CD8-positive, alpha-beta memory T cell (primary cell): Measurements from ENCODE around the gene IQCH. TPM values are rescaled to one million over a fixed set of nuclear protein-coding genes. Genes with fewer than 3 reads are reported as not detected.
A peak's percentile ranks its signal among the peaks of the same experiment; 100 is the strongest.

ENCODE experiments used
- CTCF ChIA-PET: fragments of 350-600 bp; sonication (Branson Sonifier 250); formaldehyde crosslinking; loops from one replicate; lab custom pipeline; 2021; ENCODE audit warnings: antibody characterized with exemption; lab: Charles Lee
- POLR2A ChIA-PET: fragments of 350-600 bp; sonication (Branson Sonifier 250); formaldehyde crosslinking; loops from one replicate; lab custom pipeline; 2021; ENCODE audit warnings: antibody characterized with exemption; lab: Charles Lee
- DNase-seq, 5 donors: peaks; one replicate each; pipeline versions ENCODE4 v3.0.0 to v3.0.0-alpha.2; 2020 to 2022; ENCODE audit warnings: mixed read lengths in 1 of 5
- H3K27ac ChIP-seq: one replicate; pipeline ENCODE4 v1.7.0; 2013; ENCODE audit warnings: low read depth, mild to moderate bottlenecking, low read length, moderate library complexity
- H3K27me3 ChIP-seq: 2 replicates; pipeline ENCODE4 v1.7.0; 2013; ENCODE audit warnings: low read length, mild to moderate bottlenecking; ENCODE audit not compliant: insufficient read depth, poor library complexity, severe bottlenecking
- H3K36me3 ChIP-seq: 2 replicates; pipeline ENCODE4 v1.7.0; 2013; ENCODE audit warnings: mild to moderate bottlenecking, low read length, moderate library complexity; ENCODE audit not compliant: insufficient read depth
- H3K4me1 ChIP-seq: 2 replicates; pipeline ENCODE4 v1.7.0; 2013; ENCODE audit warnings: mild to moderate bottlenecking, low read length, moderate library complexity; ENCODE audit not compliant: insufficient read depth
- H3K4me3 ChIP-seq: 2 replicates; pipeline ENCODE4 v1.7.0; 2013; ENCODE audit warnings: mild to moderate bottlenecking, low read length
- H3K9me3 ChIP-seq: 2 replicates; pipeline ENCODE4 v1.7.0; 2013; ENCODE audit warnings: mild to moderate bottlenecking, low read length
- H3K27ac Mint-ChIP-seq, 8 donors: one replicate each; pipeline ENCODE4 v1.8.0; 2020 to 2021; ENCODE audit warnings: mixed read lengths in 8 of 8, mild to moderate bottlenecking in 6 of 8, inconsistent platforms in 3 of 8, moderate library complexity in 3 of 8
- H3K27me3 Mint-ChIP-seq, 2 donors: one replicate each; pipeline ENCODE4 v1.8.0; 2020 to 2021; ENCODE audit warnings: mixed read lengths in 2 of 2, mild to moderate bottlenecking in 1 of 2, moderate library complexity in 1 of 2
- H3K36me3 Mint-ChIP-seq, 3 donors: one replicate each; pipeline ENCODE4 v1.8.0; 2020 to 2021; ENCODE audit warnings: mixed read lengths in 3 of 3, inconsistent platforms in 1 of 3, mild to moderate bottlenecking in 1 of 3
- H3K4me1 Mint-ChIP-seq, 3 donors: one replicate each; pipeline ENCODE4 v1.8.0; 2020 to 2021; ENCODE audit warnings: mixed read lengths in 3 of 3, inconsistent platforms in 1 of 3, mild to moderate bottlenecking in 1 of 3
- H3K4me3 Mint-ChIP-seq, 7 donors: one replicate each; pipeline ENCODE4 v1.8.0; 2020 to 2021; ENCODE audit warnings: mixed read lengths in 7 of 7, mild to moderate bottlenecking in 6 of 7, moderate library complexity in 4 of 7, inconsistent platforms in 2 of 7
- H3K9me3 Mint-ChIP-seq, 5 donors: one replicate each; pipeline ENCODE4 v1.8.0; 2020 to 2022; ENCODE audit warnings: mixed read lengths in 5 of 5, mild to moderate bottlenecking in 3 of 5, moderate library complexity in 2 of 5, inconsistent platforms in 1 of 5
- polyA plus RNA-seq: library from polyadenylated mRNA; unstranded; fragments of 300-500 nt; fragmentation: Illumina TruSeq; gene quantifications from one replicate; pipeline ENCODE4 v1.2.3, GENCODE V29; 2021
- total RNA-seq, 2 experiments: library from RNA; stranded (reverse); gene quantifications; one replicate each; pipeline ENCODE4 v1.2.3, GENCODE V29; 2021

Gene IQCH
- total and polyA plus RNA-seq, 3 experiments from 2014 or later = 0.52 to 1.3 (median 1.0) TPM

DNA sequence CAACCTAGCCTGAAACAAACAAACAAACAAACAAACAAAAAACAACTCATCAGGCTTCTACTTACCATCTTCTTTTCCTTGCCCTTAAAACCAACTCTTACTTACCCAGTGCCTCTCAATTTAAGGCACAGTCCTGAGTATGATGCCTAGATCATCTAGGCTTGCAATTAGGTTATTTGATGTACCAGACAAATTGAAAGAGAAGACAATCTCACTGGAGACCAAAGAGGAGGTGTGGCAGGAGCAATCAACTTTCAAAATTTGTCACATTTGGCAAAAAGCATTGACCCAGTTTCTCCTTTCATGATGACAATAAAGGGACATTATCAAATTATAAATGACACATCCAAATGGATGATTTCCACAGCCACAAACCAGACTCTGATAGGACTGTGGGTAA lies 36.2 kb upstream of the IQCH start:
- Histone ChIP-seq H3K27ac (no peak overlapping the region), H3K4me3 (no peak overlapping the region), H3K27me3 (no peaks in the 10 kb centered on the region), H3K36me3 (peaks cover 5% of the 10 kb centered on the region), H3K9me3 (no peaks in the 10 kb centered on the region), H3K4me1 (no peaks in the 10 kb centered on the region)
- Mint-ChIP-seq H3K27me3 (no peaks in the 10 kb centered on the region), H3K9me3 (no peaks in the 10 kb centered on the region), H3K36me3 (peaks cover 4 to 41% (median 26%) of the 10 kb centered on the region in 3 donors), H3K4me1 (no peaks in the 10 kb centered on the region), H3K4me3 (no peak overlapping the region), H3K27ac (no peak overlapping the region)
- DNase-seq = no peak
- ChIA-PET CTCF (no interaction called here), POLR2A (no interaction called here)

DNA sequence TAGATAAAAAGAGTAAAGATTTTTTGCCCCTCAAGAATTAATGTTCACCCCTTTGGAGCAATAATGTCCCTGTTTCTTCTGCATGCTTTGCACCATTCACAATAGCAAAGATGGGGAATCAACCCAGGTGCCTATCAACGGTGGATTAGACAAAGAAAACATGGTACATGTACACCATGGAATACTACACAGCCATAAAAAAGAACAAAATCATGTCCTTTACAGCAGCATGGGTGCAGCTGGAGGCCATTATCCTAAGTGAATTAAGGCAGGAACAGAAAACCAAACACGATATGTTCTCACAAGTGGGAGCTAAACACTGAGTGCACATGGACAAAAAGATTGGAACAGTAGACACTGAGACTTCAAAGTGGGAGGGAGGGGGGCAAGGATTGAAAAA lies 35.3 kb upstream of the IQCH start:
- Histone ChIP-seq H3K27me3 (no peaks in the 10 kb centered on the region), H3K27ac (no peak overlapping the region), H3K4me1 (no peaks in the 10 kb centered on the region), H3K4me3 (no peak overlapping the region), H3K36me3 (peaks cover 5% of the 10 kb centered on the region), H3K9me3 (no peaks in the 10 kb centered on the region)
- Mint-ChIP-seq H3K4me1 (no peaks in the 10 kb centered on the region), H3K27me3 (no peaks in the 10 kb centered on the region), H3K27ac (no peak overlapping the region), H3K36me3 (peaks cover 4 to 38% (median 24%) of the 10 kb centered on the region in 3 donors), H3K9me3 (no peaks in the 10 kb centered on the region), H3K4me3 (no peak overlapping the region)
- no peak for DNase-seq
- ChIA-PET CTCF (no interaction called here), POLR2A (no interaction called here)

DNA sequence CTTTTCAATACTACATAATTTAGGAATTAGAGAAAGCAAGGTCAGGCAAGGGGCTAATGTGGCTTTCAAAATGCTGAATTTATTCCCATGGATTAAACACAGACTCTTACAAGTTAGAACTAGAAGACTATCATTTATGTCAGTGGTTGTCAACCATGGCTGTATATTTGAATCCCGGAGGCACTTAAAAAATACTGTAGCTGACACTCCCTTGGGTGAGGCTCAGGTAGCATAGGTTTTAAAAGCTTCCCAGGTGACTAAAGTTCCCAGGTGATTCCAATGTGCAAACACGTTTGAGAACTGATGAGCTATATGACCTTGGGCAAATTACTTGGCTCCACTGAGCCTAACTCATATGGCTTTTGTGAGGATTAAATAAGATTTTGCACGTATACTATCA lies 29.7 kb upstream of the IQCH start:
- Histone ChIP-seq H3K4me3 (no peak overlapping the region), H3K4me1 (no peaks in the 10 kb centered on the region), H3K9me3 (no peaks in the 10 kb centered on the region), H3K27me3 (no peaks in the 10 kb centered on the region), H3K27ac (no peak overlapping the region), H3K36me3 (peaks cover 5% of the 10 kb centered on the region)
- H3K27ac Mint-ChIP-seq = peak overlapping the region in 1 of 8 donors; percentile 70
- ChIA-PET POLR2A (no interaction called here), CTCF (no interaction called here)
- DNase-seq = no peak
- H3K9me3 Mint-ChIP-seq = no peaks in the 10 kb centered on the region
- no peaks in the 10 kb centered on the region for H3K27me3 Mint-ChIP-seq
- H3K4me3 Mint-ChIP-seq = no peak overlapping the region
- peaks cover 5 to 51% (median 9%) of the 10 kb centered on the region in 3 donors for H3K36me3 Mint-ChIP-seq
- peaks cover 13 to 16% (median 16%) of the 10 kb centered on the region in 3 donors for H3K4me1 Mint-ChIP-seq

DNA sequence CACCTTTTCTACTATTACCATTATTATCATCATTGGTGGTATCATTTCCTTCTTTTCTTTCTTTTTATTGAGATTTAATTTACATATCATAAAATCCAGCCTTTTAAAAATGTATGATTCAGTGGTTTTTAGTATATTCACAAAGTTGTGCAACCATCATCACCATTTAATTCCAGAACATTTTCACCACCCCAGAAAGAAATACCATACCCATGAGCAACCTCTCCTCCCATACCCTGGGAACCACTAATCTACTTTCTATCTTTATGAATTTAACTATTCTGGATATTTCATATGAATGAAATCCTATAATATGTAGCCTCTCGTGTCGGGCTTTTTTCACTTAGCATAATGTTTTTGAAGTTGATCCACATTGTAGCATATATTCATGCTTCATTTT lies 29.2 kb upstream of the IQCH start:
- ChIA-PET POLR2A (no interaction called here), CTCF (no interaction called here)
- H3K36me3 Mint-ChIP-seq = peaks cover 5 to 53% (median 7%) of the 10 kb centered on the region in 3 donors
- H3K27me3 Mint-ChIP-seq = no peaks in the 10 kb centered on the region
- H3K36me3 ChIP-seq = peaks cover 4% of the 10 kb centered on the region
- DNase-seq = no peak
- H3K27me3 ChIP-seq = no peaks in the 10 kb centered on the region
- H3K27ac ChIP-seq = no peak overlapping the region
- no peak overlapping the region for H3K4me3 Mint-ChIP-seq
- peaks cover 13 to 16% (median 16%) of the 10 kb centered on the region in 3 donors for H3K4me1 Mint-ChIP-seq
- H3K27ac Mint-ChIP-seq = no peak overlapping the region
- H3K4me3 ChIP-seq = no peak overlapping the region
- no peaks in the 10 kb centered on the region for H3K9me3 Mint-ChIP-seq
- H3K4me1 ChIP-seq = no peaks in the 10 kb centered on the region
- H3K9me3 ChIP-seq = no peaks in the 10 kb centered on the region

DNA sequence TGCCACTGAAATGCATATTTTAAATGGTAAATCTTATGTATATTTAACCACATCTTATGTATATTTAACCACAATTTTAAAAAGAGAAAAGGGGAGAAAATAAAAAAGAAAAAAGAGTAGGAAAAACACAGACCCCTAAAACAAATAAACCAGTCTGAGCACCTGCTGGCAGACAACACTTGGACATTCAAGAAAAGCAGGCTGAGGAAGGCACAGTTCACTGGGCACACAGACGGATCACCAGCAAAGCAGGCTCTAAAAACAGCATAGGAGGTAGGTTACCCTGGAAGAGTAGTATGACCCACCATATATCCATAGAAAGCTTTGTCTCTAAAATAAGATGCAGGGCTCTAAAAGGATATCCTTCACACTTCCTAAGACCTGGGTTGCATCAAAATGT lies 27.2 kb upstream of the IQCH start:
- POLR2A ChIA-PET = no interaction called here
- Histone ChIP-seq H3K36me3 (peaks cover 18% of the 10 kb centered on the region), H3K27ac (no peak overlapping the region)

DNA sequence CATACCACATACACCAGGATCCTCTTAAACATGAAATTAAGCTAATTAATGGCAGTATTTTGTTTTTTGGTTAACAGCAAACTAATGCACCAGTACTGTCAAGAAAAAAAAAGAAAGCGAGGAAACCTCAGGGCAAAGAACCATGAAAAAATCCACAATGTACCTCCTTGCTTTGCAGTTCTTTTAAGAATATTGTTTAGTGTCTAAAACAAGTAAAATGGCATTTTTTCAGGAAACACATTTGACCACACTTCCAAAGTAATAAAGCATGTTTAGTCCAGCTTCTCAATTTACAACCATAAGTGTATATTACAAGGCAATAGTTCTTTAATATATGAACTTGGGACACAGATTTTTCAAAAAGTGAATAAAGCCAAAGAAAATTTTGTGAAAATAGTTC lies 26.7 kb upstream of the IQCH start:
- Mint-ChIP-seq H3K36me3 (peaks cover 19 to 71% (median 22%) of the 10 kb centered on the region in 3 donors), H3K9me3 (no peaks in the 10 kb centered on the region), H3K27me3 (no peaks in the 10 kb centered on the region), H3K4me3 (no peak overlapping the region), H3K4me1 (peaks cover 13 to 16% (median 16%) of the 10 kb centered on the region in 3 donors), H3K27ac (no peak overlapping the region)
- Histone ChIP-seq H3K9me3 (no peaks in the 10 kb centered on the region), H3K4me1 (no peaks in the 10 kb centered on the region), H3K36me3 (peaks cover 22% of the 10 kb centered on the region), H3K27me3 (no peaks in the 10 kb centered on the region), H3K27ac (no peak overlapping the region), H3K4me3 (no peak overlapping the region)
- no peak for DNase-seq
- ChIA-PET CTCF (no interaction called here), POLR2A (no interaction called here)

More for the DNA sequence above, 27.2 kb upstream of the IQCH start:
- no peaks in the 10 kb centered on the region for H3K27me3 Mint-ChIP-seq
- DNase-seq = no peak
- H3K27me3 ChIP-seq = no peaks in the 10 kb centered on the region
- peaks cover 15 to 67% (median 18%) of the 10 kb centered on the region in 3 donors for H3K36me3 Mint-ChIP-seq
- H3K9me3 Mint-ChIP-seq = no peaks in the 10 kb centered on the region
- CTCF ChIA-PET = no interaction called here
- H3K27ac Mint-ChIP-seq = no peak overlapping the region
- no peak overlapping the region for H3K4me3 ChIP-seq
- H3K4me1 ChIP-seq = no peaks in the 10 kb centered on the region
- H3K4me3 Mint-ChIP-seq = no peak overlapping the region
- no peaks in the 10 kb centered on the region for H3K9me3 ChIP-seq
- peaks cover 13 to 16% (median 16%) of the 10 kb centered on the region in 3 donors for H3K4me1 Mint-ChIP-seq

DNA sequence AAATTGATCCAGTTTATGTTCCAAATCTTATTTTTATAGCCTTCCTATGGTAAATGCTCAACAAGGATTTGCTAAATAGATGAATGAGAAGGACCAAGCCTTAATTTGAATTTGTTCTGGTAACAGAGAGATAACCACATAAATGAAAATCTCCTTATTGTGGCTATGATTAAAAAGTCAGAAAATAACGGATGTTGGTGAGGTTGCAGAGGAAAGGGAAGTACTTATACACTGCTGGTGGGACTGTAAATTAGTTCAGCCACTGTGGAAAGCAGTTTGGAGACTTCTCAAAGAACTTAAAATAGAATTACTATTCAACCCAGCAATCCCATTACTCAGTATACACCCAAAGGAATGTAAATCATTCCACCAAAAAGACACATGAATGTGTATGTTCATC lies 26.3 kb upstream of the IQCH start:
- Mint-ChIP-seq H3K4me1 (peaks cover 13 to 16% (median 16%) of the 10 kb centered on the region in 3 donors), H3K4me3 (no peak overlapping the region), H3K9me3 (no peaks in the 10 kb centered on the region), H3K27ac (peak overlapping the region in 2 of 8 donors; percentile 19 to 77), H3K36me3 (peaks cover 23 to 75% (median 26%) of the 10 kb centered on the region in 3 donors), H3K27me3 (no peaks in the 10 kb centered on the region)
- H3K4me1 ChIP-seq = no peaks in the 10 kb centered on the region
- no peaks in the 10 kb centered on the region for H3K9me3 ChIP-seq
- DNase-seq = no peak
- POLR2A ChIA-PET = no interaction called here
- H3K36me3 ChIP-seq = peaks cover 25% of the 10 kb centered on the region
- CTCF ChIA-PET = no interaction called here
- no peak overlapping the region for H3K4me3 ChIP-seq
- H3K27me3 ChIP-seq = no peaks in the 10 kb centered on the region
- H3K27ac ChIP-seq = no peak overlapping the region

DNA sequence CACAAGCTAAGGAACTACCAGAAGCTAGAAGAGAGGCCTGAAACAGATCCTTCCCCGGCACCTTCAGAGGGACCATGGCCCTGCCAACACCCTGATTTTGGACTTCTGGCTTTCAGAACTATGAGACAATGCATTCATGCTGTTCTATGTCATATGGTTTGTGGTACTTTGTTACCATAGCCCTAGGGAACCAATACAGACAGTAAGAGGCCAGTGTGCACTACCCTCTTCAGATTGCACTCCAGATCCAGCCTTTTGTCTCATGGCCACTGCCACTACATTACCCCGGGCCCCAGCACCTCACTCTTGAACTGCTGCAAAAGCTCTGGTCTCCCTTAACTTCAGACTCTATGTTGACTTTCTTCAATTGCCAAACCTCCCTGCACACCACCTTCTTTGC lies 24.1 kb upstream of the IQCH start:
- H3K27me3 ChIP-seq = no peaks in the 10 kb centered on the region
- H3K27ac ChIP-seq = no peak overlapping the region
- POLR2A ChIA-PET = no interaction called here
- no peak overlapping the region for H3K4me3 Mint-ChIP-seq
- no peaks in the 10 kb centered on the region for H3K9me3 Mint-ChIP-seq
- no peak overlapping the region for H3K4me3 ChIP-seq
- peaks cover 27 to 84% (median 37%) of the 10 kb centered on the region in 3 donors for H3K36me3 Mint-ChIP-seq
- peak overlapping the region in 1 of 8 donors; percentile 14 for H3K27ac Mint-ChIP-seq
- peaks cover 29% of the 10 kb centered on the region for H3K36me3 ChIP-seq
- CTCF ChIA-PET = interaction anchor here (0.9 to 1.3 kb wide), 2 partner anchors 10 to 11 kb away, joined by 3 to 5 read pairs; no protein-coding TSS in a partner anchor
- peaks cover 13 to 21% (median 16%) of the 10 kb centered on the region in 3 donors for H3K4me1 Mint-ChIP-seq
- H3K9me3 ChIP-seq = no peaks in the 10 kb centered on the region
- H3K4me1 ChIP-seq = no peaks in the 10 kb centered on the region
- H3K27me3 Mint-ChIP-seq = no peaks in the 10 kb centered on the region
- no peak for DNase-seq
